NCI-H748 (cell line): Measurements from ENCODE around the gene MAD1L1.
A peak's percentile ranks its signal among the peaks of the same experiment; 100 is the strongest.

Experiments used
- DNase-seq: peaks from one replicate; lab custom pipeline; 2025; ENCODE audit not compliant: unreplicated experiment; lab: John Stamatoyannopoulos, UW

The MAD1L1 gene

DNA sequence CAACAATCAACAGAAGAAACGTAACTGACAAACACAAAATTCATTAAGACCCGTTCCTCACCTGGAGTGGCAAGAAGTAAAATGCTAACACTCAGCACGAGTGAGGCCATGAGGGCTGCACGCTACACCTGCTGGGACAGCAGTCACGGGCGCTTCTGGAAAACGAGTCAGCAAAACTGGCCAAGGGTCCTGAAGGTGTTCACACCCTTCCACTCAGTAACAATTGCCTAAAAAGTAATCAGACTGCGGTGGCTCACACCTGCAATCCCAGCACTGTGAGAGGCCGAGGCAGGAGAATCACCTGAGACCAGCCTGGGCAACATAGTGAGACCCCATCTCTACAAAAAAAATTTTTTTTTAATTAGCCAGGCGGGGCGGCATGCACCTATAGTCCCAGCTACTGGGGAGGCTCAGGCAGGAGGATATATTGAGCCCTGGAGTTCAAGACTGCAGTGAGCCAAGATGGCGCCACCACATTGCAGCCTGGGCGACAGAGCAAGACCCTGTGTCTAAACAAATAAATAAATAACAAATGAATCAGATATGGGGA is 199.1 kb downstream of the MAD1L1 start:
- DNase-seq = no peak

DNA sequence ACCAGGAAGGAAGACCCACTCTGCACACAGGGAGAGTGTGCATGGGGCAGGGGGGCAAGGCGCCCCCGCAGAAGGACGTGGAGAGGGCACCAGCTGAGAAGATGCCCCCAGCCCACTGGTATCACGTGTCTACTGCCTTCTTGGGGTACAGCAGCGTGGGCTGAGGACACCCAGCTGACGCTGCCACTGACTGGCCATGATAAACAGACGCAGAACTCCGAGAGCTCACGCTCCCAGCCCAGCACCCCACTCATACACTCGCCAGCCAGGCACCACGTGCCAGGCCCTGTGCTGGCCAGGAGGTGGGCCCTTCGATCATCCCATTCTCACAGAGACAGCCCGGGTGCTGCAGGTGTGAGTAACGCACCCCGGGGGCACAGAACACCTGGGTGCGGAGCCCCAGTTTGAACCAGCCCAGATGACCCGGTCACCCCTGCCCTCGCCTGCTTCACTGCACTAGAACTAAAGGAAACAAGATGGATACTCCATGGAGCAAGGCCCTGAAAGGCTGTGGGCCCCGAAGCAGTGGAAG is 199.8 kb downstream of the MAD1L1 start:
- DNase-seq = no peak

DNA sequence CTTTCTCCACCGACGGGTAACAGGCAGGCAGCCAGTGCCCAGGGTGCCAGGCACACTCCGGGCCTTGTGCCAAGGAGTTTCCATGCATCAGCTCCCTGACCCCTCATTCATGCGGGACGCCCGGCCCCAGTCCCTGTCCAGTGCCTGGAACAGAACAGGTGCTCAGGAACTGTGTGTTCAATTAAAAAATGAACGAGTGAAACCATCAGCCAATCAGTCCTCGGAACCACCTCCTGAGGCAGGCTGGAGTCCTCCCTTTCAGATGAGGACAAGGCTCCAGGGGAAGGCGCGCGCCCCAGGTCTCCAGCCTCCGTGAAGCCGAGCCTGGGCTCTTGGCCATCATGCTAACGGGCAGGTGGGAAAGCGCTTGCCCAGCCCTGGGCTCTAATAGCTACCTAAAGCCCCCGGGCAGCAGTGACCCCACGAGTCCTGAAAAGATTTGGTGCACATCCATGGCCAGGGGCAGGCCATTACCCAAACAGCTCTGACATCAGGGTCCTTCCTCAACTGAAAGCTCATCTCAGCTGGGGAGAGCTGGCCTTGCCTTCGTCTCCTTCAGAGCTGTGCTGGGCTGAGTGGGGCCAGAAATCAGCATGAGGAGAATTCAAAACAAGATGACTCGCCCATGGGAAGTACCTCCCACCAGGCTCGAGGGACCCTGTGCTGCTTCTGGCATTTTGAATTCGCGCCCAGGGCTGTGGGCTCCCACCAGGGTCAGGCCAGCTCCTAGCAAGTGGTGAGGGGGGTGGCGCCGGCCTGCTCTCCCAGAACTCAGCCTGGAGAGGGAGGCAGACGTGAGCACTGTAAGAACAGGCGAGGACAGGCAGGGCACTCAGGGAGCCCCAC is 200.5 kb downstream of the MAD1L1 start:
- no peak for DNase-seq

GRCh38 chr7:2031451-2031845 is 201.3 kb downstream of the MAD1L1 start:
- no peak for DNase-seq

DNA sequence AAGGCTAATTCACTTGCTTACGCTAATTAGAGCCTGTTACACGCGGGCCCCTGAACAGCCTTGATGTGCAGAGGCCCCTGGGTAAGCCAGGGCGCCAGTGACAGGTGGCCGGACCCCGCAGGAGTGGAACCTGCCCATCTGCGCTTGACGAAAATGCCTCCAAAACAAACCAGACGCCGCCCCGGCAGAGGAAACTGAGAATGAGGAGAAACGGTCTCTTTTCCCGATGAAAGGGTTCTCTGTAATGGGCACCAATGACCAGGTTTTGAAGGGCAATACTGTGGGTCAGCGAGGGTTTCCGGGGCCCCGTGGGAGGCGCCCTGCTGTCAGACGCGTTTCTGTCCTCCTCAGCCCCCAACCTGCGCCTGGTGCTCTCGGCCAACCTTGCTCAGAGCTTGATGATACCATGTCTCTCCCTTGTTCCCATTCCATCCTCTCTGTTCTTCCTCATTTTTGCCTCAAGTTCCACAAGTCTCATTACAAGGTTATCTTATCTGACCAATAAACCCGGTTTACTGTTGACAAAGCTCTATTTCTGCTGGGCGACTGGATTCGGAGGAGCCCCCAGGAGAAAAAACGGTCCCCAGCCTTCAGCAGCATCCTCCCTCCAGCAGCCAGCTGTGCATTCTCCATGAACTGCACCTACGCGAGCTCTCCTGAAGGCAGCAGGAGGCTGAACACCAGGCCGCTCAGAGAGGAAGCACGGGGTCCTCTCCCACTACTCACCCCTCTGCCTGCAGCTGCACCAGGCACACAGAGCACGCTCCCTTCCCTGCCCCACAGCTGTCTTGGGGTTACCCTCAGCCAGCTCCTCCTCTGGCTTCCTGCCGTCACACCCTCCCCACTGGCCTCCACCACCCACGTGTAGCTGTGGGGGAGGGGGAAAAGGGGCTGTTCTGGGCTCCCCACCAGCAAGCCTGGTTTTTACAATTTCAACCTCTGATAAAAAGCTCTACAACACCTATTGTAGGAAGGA is 202.0 kb downstream of the MAD1L1 start:
- DNase-seq = no peak

DNA sequence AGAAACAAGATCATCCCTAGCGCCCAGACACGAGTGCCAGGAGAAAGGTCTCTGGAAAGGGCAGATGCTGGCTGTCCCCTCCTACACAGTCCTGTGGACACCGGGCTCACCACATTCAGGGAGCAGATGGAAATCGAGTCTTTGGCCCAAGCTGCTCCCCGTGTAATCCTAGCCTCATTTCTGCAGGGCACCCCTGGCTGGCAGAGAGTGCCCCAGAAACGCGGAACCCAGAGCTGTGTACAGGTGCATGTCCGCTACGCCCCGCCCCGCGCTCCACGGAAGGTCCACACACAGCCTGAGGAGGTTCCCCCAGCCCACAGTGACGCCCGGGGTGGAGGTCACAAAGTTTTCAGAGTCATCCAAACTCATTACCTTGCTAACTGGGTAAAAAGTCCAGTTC is 202.8 kb downstream of the MAD1L1 start:
- DNase-seq = no peak

- DNase-seq = no peak
These were observed 203.4 kb downstream of the MAD1L1 start for GRCh38 chr7:2029211-2029905.

DNA sequence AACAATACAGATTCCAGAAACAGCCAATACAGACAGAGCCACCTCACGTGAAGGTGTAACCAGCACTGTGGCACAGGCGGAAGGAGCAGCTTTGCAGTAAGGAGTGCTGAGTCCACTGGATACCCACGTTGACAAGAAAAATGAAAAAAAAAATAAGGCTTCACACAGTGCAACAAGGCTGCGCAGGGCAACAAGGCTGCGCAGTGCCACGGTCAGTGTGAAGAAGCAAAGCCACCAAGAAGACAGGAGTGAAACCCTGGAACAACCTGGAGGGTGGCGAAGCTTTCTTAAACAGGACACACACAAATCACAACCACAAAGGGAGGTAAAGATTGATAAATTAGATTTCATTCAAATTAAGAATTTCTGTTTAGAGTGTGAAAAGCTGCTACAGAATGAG is 204.0 kb downstream of the MAD1L1 start:
- no peak for DNase-seq

GRCh38 chr7:2025188-2025587 is 207.6 kb downstream of the MAD1L1 start:
- DNase-seq = no peak

GRCh38 chr7:2024567-2024918 is 208.2 kb downstream of the MAD1L1 start:
- DNase-seq = no peak

- DNase-seq = peak; percentile 13
These were observed 208.7 kb downstream of the MAD1L1 start for GRCh38 chr7:2023877-2024566.

GRCh38 chr7:2022737-2023250 is 210.0 kb downstream of the MAD1L1 start:
- DNase-seq = no peak

DNA sequence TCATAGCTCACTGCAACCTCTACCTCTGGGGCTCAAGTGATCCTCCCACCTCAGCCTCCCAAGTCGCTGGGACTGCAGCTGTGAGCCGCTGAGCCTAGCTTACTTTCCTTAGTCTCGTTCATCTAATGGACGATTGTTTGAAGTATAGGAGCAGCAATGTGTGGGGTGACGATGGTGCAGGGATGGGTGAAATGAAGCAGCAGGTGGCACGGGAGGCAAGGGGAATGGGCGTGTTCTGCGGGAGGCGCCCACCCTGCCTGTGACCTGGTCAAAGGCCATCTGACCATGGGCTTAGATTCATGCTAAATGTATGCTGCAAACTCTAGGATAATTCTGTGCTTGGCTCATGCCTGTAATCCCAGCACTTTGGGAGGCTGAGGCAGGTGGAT is 210.7 kb downstream of the MAD1L1 start:
- no peak for DNase-seq

- DNase-seq = no peak
These were observed 212.8 kb downstream of the MAD1L1 start for GRCh38 chr7:2019711-2020511.

GRCh38 chr7:2019461-2019710 is 213.4 kb downstream of the MAD1L1 start:
- DNase-seq = no peak

- no peak for DNase-seq
These were observed 213.9 kb downstream of the MAD1L1 start for GRCh38 chr7:2018569-2019460.

DNA sequence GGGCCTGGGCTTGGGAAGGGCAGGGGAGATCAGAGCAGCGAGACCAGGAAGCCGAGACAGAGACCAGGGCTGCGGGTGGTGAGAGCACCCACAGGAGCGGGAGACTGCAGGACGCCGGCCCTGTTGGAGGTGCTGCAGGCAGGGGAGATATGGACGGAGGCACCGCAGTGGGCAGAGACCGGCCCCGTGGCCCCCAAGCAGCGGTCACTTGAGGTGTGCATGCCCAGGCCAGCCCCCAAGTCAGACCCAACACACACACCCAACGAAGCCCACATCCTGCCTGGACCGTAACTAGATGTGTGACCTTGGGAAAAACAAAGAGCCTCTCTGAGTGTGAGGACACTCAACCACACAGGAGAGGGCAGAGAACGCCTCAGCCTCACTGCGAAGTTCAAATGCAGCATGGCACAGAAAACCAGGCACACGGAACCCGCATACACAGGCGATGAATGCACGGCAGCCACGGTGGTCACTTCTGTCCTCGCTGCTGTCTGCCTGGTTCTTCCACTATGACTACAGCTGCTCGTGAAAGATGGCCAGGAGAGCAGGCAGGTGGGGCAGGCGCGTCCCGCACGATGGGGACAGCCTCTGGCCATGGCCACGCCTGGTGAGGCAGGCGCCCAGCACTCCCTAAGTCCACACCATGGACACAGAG is 214.7 kb downstream of the MAD1L1 start:
- DNase-seq = no peak

GRCh38 chr7:2017481-2017891 is 215.3 kb downstream of the MAD1L1 start:
- peak; percentile 73 for DNase-seq
